ENCODE measurements around the gene TGFBR3.
"Not testable (repeated sequence)": the region's sequence is repeated elsewhere in the genome, so short reads cannot be mapped to it uniquely, and the experiment has no call there.

TGFBR3 gene

DNA sequence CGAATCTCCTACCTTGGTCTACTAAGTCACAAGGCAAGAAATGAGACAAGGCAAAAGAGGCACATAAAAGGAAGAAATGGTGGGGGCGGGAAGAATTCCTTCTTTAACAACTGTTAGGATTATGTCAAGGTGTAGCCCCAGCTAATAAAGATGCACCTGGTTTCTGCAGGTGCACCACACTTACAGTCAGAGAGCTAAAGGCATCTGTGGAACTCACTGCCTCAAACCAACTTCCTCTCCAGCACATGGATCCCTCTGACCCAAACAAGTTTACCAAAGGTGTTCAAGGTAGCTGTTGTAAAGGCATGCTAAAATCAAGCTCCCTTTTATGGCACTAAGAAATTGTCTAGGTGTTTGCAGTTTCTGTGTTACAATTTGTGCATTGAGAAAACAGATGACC lies 38.1 kb downstream of the TGFBR3 start:
- no peak for DNase-seq

DNA sequence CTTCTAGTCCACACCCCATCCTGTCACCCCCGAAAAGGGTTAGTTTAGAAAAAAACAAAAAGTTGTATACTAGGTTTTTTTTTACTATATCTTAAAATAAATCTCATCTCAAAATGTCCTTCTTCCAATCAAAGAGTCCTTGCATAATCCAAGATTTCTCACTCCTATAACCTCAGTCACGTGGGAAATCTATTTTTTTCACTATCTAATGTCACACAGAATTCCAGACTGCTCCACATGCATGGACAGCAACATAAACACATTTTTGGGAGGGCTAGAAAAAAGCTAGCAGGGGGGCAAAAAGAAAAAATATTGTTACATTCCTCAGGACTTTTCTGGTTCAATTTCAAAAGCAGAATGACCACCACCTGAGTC lies 39.3 kb downstream of the TGFBR3 start:
- DNase-seq = no peak

DNA sequence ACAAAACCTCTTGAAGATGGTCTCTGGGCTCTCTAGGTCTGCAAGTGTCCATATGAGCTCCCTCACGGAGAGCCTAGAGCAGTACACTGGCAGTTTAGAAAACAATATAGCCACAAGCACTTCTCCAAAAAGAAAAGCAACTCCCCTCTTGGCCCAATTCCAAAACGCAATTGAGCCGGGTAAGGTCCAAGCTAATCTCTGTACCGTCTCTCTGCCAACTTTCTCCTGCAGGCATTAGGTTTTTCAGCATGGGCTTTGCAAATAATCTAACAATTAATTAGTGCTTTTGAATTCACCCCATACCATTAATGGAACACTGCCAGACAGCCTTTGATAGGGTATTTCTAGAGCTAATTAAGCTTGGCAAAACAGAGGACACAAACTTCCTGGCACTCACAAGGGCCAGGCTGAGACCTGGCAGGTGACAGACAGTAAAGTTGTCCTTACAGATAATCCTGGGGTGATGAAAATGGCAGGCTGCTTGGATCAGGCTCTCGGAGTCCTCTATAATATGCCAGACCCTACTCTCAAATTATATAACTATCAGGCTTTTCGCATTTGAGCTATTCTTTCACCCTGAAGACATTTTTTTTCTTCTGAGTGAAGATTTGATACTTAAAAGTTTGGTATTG lies 39.8 kb downstream of the TGFBR3 start:
- DNase-seq = peak; percentile 62

DNA sequence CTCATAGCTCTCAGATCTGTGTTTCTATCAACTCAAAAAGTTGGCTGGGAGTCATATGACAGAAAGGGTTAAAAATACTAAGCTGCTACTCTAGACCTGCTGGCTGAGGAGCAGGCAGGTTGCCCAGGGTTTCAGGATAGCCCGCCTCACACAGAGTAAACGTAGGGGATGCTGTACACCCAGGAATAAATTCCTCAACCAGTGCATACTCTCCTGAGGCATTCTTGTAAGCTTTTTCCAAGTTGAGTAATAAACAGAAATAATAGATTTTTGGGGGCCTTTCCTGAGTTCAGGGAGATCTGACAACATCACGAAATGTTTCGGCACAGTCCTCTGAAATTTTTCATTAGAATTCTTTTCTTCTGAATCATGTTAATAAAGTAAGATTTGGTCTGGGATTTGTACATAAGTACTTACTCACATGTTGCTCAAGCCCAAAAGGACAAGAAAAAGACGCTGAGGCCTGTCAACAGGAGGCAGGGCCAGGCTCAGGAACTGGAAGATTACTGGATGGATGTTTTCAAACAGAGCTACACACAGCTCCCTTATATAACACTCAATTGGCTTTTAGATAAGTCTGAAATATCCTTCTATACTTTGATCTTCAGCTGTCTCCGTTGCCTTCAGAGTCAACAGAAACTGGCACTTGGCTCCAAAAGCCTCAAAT lies 41.0 kb downstream of the TGFBR3 start:
- DNase-seq = no peak

DNA sequence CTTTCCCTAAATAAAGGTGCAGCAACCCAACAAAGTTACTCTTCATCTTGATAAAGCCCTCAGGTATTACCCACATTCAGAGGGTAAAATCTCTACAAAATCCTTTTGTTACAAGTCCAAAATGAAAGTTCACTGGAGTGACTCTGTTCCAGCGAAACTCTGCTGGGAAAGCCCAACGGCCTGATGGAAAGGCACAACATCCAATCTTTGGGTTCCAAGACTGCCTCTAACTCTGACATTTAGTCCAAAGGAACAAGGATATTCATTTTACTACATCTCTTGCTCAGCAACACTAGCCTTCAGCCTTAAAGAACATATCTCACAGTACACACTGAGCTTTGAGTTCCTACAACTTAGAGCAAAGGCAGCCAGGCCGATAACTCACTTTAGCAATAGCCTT lies 42.1 kb downstream of the TGFBR3 start:
- DNase-seq = no peak

DNA sequence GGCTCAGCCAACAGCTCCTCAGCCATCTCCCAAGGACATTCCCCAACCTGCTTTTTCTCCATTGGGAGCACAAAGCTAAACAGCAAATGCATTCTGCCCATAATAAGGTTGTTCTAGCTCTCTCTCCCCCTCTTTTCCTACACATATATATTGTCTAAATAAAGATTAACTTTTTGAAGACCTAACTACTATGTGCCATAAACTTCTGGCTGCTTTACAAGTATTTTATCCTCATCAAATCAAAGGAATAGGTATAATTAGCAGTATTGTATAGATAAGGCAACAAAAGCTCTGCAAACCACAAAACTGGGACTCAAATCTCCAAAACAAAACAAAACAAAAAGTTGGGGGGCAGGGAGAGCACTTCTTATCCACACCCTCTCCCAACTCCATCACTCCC lies 43.4 kb downstream of the TGFBR3 start:
- DNase-seq = no peak

DNA sequence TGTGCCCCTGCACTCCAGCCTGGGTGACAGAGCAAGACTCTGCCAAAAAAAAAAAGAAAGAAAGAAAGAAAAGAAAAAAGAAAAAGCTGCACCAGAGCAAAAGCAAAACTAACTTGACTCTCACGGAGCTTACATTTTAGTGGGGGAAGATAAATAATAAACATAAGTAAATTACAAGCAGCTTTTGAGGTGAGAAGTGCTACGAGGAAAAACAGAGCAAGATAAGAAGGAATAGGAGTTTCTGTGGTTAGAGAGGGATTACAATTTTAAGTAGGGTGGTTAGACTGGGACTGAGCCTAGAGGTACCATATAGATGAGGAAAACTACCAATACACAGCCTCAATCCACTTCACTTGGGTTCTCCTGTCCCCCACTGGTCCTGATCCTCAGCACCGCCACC lies 43.9 kb downstream of the TGFBR3 start:
- DNase-seq = no peak

DNA sequence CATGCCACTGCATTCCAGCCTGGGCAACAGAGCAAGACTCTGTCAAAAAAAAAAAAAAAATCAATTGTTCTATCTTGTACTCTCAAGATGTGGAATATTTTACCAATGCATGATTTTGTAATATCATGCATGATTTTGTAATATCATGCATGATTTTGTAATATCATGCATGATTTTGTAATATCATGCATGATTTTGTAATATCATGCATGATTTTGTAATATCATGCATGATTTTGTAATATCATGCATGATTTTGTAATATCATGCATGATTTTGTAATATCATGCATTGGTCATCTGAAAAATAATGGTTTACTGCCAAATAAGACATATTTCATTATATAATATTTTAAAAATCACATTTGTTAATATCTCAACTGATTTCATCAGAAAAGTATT lies 45.7 kb downstream of the TGFBR3 start:
- DNase-seq = not testable (repeated sequence)

DNA sequence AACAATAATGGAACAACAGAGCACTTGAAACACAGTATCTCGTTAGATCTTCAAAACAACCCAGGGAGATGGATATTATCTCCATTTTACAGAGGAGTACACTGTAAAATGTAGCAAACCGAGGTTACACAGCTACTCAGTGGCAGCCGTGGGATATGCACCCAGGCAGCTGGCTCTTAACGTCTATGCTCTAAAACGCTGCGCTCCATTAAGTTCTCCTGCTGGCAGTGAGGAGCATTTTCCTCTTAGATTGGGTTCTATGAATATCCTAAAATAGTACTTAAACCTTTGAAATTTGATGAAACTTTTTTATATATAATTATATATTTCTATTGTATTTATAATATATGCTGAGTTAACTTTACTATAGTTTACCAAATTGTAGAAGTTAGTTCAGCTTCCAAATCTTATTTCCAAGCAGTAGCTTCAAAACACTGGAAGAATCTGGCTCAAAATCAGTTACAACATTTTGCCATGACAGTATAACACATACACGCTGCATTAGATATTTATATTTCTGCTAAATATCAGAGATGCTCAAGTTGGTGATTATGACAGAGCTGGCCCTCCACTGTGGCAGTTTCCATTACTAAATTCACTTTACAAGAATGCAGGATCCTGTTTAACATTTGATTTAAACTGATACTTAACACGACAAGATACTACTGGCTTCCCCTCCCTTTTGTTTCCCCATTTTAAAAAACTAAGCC lies 49.5 kb downstream of the TGFBR3 start:
- DNase-seq = no peak

DNA sequence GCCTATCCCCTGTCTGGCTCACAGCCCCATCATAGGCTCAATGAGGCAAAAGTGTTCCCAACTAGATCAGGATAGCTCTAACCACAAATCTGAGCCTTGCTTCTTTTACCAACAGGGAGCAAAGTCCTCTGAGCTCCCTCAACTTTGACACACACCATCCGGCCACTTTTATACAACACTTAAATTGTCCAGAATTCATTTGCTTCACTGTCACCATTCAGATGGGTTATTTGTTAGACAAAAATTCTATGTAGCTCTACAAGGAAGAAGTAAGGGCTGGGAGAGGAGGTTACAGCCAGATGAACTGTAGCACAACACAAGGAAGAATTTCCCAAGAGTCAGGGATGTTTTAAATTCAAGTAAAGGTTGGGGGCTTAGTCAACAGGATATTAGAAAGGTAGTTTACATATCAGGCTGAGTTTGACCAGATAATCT lies 50.8 kb downstream of the TGFBR3 start:
- DNase-seq = no peak

DNA sequence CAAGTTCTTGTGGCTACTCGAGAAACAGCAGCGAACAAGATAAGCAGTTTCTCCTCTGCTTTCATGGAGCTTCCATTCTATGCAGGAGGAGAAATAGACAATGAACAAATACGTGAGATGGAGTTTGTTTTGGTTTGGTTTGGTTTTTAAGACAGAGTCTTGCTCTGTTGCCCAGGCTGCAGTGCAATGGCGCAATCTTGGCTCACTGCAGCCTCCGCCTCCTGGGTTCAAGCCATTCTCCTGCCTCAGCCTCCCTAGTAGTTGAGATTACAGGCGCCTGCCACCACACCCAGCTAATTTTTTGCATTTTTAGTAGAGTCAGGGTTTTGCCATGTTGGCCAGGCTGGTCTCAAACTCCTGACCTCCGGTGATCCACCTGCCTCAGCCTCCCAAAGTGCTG lies 51.4 kb downstream of the TGFBR3 start:
- DNase-seq = not testable (repeated sequence)

DNA sequence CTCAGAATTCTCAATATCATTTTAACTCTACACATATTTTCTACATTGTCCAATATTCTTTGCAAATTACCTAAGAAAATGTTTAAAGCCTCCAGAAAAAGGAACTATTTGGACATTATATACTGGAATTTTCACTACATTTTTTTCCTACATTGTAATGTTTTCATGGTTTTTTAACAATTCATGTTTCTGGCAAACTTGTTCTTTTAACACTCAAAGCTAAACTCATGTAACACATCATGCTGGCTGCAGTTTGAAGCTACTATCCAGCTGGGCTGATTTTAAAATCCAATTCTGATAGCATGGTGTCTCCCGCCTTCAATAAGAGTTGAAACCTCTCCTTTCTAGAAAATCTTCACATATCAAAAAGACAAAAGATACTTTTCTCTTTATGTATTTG lies 52.0 kb downstream of the TGFBR3 start:
- DNase-seq = no peak

DNA sequence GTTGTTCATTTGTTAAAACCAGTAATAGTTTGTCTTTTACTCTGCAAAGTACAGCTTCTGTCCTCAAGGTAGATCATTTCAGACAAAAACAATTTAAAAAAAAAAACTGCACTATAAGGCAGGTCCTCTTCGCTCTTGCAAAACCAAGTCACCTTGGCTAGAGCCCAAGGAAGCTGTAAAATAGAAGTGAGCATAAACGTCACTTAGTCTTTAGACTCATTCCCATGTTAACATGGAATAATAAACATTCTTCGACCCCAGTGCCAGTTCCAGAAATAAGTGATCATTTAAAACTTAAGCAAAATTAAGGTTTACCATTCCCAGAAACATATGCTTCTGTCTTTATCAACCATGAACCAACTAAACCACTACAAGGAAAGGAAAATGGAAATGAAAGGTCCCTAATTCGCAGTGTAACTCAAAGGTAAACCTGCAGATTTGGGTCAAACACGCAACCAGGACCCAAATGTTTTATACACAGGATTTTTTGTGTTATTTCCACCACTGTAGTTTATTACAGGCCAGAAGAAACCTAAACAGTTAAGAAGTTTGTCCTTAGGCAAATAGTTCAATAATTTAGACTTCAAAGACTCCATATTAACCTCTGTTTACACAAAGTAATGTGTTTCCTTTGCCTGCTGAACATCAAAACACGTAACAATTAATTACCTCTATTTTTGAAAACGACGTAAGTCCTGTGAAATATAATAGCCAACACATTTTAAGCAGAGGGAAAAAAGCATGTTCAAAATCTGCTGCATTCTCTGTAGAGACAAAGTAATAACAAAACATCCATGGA lies 54.6 kb downstream of the TGFBR3 start:
- DNase-seq = no peak

DNA sequence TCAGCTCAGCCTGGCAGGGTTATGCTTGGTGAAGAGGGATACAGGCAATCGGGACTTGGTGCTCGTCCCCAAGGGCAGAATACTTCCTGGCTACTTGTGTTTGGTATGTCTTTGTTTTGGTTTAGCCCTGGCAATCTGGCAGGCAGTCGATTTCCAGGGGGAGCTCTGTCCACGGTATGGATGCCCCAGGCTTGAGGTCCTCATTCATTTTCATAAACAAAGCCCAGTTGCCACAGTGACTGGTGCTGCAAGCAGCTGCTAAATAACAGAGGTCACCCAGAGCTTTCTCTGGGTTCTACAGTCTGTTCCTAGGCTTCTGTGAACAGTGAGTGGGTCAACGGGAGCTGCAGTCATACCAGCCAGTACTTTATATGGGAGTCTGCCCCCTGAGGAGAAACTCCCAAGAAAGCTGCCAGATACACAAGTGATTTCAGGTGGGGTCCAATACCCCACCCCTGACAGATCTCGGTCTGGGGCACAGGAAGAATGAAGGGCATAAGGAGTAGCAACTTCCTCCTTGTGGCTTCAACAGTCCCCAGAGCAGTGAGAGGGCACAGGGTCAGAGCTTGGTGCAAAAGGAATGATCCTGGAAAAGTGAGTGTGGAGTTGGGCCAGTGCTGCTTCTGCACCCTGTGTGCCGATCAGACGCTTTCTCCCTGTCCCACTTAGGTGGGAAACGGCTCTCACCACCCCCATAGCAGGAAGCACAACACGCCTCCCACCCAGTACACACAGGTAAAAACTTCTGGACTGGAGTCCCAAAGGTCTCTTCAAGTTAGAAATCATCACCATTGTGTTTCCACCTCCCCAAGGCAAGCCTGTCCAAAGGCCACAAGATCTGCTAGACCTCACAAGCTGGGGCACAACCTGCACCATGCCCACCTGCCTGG lies 55.5 kb downstream of the TGFBR3 start:
- peak; percentile 84 for DNase-seq

DNA sequence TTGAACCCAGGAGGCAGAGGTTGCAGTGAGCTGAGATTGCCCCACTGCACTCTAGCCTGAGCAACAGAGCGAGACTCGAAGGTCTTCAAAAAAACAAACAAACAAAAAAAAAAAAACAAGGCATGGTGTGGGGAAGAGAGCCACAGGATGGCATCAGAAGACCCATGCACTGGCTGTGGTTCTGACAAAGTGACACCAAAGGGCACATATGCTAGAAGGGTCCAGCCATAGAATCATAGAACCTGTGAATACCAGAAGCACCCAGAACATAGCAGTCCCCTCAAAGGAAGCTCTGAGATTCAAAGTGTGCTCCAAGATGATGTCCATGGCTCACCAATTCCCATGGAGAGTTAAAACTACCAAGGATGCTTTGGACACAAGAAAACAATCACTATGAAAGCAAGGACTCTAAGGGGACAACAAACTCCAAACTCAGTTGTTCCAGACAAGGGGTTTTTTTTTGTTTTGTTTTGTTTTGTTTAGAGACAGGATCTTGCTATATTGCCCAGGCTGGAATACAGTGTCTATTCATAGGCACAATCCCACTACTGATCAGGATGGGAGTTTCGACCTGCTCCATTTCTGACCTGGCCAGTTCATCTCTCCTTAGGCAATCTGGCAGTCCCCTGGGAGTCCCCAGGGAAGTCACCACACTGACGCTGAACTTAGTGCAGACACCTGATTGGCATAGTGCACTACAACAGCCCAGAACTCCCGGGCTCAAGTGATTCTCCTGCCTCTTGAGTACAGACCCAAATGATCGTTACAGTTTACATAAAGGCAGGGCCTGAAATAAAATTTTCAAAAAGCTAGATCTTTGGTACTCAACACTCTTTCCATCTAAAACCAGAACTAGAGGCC lies 56.4 kb downstream of the TGFBR3 start:
- no peak for DNase-seq

DNA sequence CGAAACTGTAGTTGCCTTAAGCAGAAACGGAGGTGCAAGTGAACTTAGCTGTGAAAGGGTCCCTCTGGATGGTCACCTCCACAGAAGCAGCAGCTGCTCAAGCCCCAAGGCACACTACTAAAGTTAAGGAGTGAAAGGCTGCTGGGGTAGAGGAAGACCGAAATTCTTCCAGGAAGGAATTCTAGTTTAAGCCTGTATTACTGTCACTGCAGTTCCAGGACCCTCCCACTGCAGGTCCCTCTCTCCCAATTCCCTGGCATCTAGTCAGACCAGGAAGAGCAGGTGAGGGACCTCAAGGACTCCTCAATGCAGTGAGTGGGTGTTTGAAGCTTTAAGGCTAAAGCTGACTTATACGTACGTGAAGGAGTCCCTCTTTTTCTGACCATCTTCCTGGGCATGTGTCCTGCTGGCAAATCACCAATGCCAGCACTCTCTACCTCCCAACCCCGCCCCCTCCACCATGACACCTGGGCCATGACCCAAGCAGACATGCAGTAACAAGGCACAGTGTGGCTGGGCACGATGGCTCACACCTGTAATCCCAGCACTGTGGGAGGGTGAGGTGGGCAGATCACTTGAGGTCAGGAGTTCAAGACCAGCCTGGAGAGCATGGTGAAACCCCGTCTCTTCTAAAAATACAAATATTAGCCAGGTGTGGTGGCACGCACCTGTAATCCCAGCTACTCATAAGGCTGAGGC lies 57.2 kb downstream of the TGFBR3 start:
- no peak for DNase-seq

DNA sequence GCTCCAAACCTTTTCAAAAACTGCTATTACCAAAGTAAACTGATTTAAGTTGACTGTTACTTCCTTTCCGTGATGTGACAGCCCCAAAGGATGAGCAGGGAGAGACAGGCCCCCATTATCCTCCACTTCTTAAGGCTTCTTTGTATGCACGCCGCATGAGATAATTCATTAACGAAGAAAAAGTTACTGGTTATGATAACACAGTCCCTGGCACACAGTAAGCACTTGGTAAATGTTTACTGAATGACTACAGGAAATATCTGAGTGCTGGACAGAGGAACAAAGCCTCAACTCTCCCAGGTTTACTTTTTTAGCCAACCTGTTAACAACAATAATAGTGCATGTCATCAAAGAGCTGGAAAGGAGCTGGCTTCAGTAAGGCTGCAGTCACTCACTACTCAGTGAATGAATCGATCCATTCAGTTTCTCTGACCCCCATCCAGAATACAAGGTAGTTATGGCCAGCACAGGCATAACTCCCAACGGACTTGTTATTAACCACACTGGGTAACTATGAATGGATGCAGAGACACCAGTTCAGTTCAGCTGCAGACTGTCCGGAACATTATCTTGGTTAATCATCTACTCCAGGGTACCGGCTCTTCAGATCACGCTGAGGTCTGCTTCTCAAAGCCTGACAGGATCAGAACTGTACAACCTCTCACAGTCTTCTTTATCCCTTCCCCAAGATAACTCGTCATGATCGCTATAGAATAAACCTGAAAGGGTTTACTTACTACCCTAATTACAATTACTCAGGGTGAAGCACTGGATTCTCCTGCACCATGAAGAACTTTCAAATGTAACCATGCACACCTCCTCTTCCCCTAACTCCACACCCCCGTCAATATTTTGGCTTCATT lies 58.3 kb downstream of the TGFBR3 start:
- DNase-seq = no peak

DNA sequence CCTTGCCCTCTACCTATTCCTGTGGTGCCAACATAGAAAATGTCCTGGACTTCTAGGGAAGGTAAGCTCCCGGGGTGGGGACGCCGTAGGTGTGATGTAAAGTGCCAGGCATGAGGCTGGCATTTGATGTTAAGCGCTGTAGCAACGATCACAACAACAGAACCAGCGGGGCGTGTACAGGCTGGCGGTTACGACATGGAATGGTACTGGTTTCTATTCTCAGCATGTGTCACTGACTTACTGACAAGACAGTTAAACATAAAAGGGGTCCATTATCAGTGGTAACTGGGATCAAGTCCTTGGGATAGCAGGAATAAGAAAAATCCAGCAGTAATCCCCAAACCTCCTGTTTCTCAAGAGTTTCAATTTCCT lies 58.9 kb downstream of the TGFBR3 start:
- DNase-seq = no peak

DNA sequence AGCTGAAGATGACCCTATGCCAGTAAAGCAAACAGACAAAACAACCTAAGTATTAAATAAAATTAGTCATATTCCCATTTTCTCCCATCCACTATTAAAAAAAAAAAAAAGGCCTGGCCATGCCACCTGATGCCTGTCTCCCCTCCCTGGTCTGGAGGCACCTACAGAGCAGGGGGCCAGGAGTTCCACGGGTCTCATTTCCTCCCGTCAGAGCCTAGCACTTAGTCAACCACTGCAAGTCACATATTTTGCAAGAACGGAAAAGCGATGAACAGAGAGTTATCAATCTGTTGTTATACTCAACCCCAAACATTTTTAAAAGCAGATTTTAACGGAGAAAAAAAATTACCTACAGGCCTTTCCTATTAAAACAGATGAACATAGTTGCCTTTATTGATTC lies 59.3 kb downstream of the TGFBR3 start:
- no peak for DNase-seq

DNA sequence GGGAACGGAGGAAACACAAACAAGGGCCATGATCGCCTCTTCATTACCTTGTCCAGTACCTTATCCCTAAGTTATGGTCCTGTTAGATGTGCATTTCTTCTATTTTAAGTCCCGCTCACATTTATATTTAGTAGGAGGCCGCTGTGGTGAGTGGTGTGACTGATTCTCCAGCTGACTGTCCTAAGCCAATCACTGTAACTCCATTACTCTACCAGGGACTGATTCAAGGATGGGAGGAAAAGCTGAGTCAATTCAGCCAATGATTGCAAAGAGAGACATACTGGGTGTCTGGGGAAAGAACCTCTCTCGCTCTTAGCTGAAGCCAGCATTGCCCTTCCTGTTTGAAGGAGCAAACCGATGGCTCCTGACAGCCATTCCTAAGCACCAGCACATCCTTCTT lies 59.7 kb downstream of the TGFBR3 start:
- DNase-seq = no peak
